Fibroblast of peridontal ligament (primary cell): ENCODE measurements around the gene CRELD1.
A peak's percentile ranks its signal among the peaks of the same experiment; 100 is the strongest.

Source experiments
- DNase-seq: peaks from one replicate; pipeline ENCODE4 v3.0.0-alpha.2; 2010; ENCODE audit errors: extremely low read depth

CRELD1 gene

GRCh38 chr3:9955611-9956352 lies 22.1 kb downstream of the CRELD1 start:
- DNase-seq, result peak; percentile 82

- DNase-seq, result peak; percentile 59
Observed at GRCh38 chr3:9957214-9957613, 23.6 kb downstream of the CRELD1 start.

DNA sequence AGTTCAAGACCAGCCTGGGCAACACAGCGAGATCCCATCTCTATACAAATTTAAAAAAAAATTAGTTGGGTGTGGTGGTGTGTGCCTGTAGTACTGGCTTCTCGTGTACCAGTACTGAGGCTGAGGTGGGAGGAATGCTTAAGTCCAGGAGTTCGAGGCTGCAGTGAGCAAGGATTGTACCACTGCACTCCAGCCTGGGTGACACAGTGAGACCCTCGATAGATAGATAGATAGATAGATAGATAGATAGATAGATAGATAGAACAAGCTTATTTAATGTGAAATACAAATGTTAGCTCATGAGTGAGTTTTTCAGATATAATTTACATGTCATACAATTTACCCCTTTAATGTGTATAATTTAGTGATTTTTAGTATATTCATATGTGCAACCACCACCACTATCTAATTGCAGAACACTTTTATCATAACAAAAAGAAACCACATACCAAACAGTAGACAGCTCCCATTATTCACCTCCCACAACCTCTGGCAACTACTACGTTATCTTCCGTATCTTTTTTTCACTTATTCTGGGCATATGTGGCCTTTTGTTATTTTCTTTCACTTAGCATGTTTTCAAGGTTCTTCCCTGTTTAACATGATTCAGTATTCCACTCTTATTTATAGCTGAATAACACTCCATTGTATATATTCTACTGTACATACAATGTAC lies 31.7 kb downstream of the CRELD1 start:
- DNase-seq, result no peak

- no peak for DNase-seq
Observed at GRCh38 chr3:9966841-9967240, 33.2 kb downstream of the CRELD1 start.

GRCh38 chr3:9969632-9970019 lies 36.0 kb downstream of the CRELD1 start:
- no peak for DNase-seq

DNA sequence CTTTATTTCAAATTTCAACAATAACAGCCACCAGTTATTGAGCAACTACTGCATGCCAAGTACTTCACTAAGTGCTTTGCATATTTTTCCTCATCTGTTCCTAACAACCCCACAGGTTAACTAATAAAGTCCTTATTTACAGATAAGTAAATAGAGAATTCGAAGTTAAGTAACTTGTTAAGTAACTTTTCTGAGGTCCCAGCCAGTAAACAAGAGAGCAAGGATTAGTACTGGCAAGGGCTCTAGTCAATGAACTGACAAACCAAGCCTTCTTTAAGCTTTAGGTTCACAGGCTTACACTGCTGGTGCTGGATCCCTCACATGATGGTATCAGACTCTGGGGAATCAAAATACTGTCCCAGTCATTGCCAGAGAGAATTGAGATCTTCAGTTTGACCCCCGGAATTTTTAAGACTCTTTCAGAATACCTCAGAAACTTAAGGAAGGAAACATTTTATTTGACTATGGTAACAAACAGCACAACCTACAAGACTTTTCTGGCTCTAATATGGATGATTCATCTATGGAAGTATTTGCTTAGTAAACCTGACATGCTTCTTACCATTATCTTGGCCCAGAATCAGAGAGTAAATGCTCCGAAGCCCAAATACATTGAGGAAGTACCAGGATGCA lies 36.5 kb downstream of the CRELD1 start:
- DNase-seq, result peak; percentile 80

- DNase-seq, result peak; percentile 99
Observed at GRCh38 chr3:9976721-9977709, 43.4 kb downstream of the CRELD1 start.

DNA sequence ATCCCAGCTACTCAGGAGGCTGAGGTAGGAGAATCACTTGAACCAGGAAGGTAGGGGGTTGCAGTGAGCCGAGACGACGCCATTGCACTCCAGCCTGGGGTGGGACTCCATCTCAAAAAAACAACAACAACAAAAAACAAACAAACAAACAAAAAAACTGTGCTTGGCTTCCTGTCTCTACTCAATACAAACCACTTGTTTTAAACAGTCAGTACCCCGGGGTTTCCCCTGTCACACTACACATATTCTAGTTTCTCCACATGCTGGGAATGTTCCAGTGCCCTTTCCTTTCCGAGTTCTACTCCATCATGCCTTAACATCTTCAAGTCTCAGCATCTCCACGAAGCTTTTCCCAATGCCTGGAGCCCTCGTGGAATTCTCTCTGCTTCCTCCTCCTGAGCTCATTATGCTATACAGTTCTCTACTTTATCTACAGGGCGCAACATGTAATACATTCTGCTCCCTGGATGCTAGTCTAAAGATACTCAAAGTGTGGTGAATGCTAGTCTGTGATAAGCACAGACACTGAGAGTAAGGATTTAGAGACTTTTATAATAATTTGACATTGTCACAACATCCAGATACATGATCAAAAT lies 45.2 kb downstream of the CRELD1 start:
- DNase-seq, result no peak

GRCh38 chr3:9980251-9980650 lies 46.6 kb downstream of the CRELD1 start:
- DNase-seq, result no peak

DNA sequence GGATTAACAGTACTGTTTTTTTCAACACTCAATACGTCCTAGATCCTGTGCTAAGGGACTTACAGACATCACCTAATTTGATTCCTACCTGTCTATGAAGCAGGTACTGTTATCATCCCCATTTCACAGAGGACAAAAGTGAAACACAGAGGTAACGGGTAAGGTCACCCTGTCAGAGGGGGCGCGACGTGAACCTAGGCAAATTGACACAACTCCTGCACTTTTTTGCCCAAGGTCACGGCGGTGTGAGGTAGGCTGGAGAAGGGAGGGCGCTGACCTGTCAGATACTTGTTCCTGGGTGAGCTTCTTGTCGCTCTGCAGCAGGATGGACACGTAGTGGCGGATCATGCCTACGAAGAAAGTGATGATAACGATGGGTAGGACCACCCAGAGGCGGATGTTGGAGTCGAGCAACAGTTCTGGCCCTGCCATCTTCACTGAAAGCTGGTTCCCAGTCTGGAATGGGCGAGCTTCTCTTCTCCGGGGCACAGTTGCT lies 52.6 kb downstream of the CRELD1 start:
- no peak for DNase-seq

DNA sequence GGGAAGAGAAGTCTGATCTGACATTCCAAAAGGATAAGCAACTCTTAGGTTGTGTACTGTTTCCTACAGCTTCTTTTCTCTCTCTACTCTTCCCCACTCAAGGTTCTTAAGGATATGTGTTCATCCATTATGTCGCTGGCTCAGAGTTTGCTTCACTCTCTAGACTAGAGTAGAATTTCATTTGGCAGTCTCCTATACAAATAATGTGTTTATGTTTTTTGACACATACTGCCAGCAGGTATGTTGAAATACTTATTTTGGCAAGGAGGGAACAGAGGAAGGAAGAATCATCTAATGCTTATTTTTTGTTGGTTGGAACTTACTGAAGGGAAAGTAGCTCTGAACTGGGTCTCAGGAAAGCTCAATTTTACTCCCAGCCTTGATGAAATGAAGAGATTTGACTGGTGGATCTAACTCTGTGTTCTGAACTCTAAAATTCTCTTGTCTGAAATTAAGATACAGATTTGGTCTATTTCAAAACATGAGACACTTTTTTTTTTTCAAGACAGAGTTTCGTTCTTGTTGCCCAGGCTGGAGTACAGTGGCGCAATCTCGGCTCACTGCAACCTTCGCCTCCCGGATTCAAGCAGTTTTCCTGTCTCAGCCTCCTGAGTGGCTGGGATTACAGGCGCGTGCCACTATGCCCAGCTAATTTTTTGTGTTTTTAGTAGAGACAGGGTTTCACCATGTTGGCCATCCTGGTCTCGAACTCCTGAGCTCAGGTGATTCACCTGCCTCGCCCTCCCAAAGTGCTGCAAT lies 60.6 kb downstream of the CRELD1 start:
- peak; percentile 74 for DNase-seq
